CD14-positive monocyte (primary cell): ENCODE data around the gene DCP1A. TPM values are rescaled to one million over a fixed set of nuclear protein-coding genes. Genes with fewer than 3 reads are reported as not detected.
A peak's percentile ranks its signal among the peaks of the same experiment; 100 is the strongest.

Experiments used
- DNase-seq, 3 donors: peaks; one replicate each; pipeline ENCODE4 v3.0.0-alpha.2; 2011 to 2022
- H2AFZ ChIP-seq: 2 replicates; pipeline ENCODE4 v1.6.0; 2012; ENCODE audit warnings: mild to moderate bottlenecking, low read depth, low read length, inconsistent platforms; ENCODE audit not compliant: insufficient read depth, poor library complexity, severe bottlenecking
- H3K27ac ChIP-seq, 2 donors: 1 replicate in 1 of 2; 2 replicates in 1 of 2; pipeline ENCODE4 v1.5.1; 2012 to 2013; ENCODE audit warnings: low read length in 2 of 2, control low read depth in 1 of 2, inconsistent platforms in 1 of 2, low read depth in 1 of 2, mild to moderate bottlenecking in 1 of 2
- H3K27me3 ChIP-seq, 2 donors: one replicate each; pipeline versions ENCODE4 v1.6.0 to v1.6.1; 2011 to 2013; ENCODE audit warnings: low read length in 2 of 2; ENCODE audit not compliant: control insufficient read depth in 2 of 2, insufficient read depth in 2 of 2
- H3K36me3 ChIP-seq, 2 donors: replicated peaks in 1 of 2; 1 replicate in 1 of 2; 2 replicates in 1 of 2; pipeline versions ENCODE4 v1.5.1 to v1.6.1; 2012 to 2013; ENCODE audit warnings: low read length in 2 of 2, control low read depth in 1 of 2, inconsistent platforms in 1 of 2, mild to moderate bottlenecking in 1 of 2; ENCODE audit not compliant: insufficient read depth in 2 of 2, control insufficient read depth in 1 of 2
- H3K4me1 ChIP-seq, 2 donors: 1 replicate in 1 of 2; 2 replicates in 1 of 2; pipeline versions ENCODE4 v1.5.1 to v1.6.1; 2012 to 2013; ENCODE audit warnings: low read length in 2 of 2, control low read depth in 1 of 2, inconsistent platforms in 1 of 2, mild to moderate bottlenecking in 1 of 2, moderate library complexity in 1 of 2; ENCODE audit not compliant: insufficient read depth in 2 of 2, control insufficient read depth in 1 of 2
- H3K4me2 ChIP-seq: replicated peaks from 2 replicates; pipeline ENCODE3; 2012; ENCODE audit warnings: low read length, moderate library complexity, mild to moderate bottlenecking; ENCODE audit not compliant: poor library complexity, severe bottlenecking; ENCODE audit errors: extremely low read depth
- H3K4me3 ChIP-seq, 3 experiments: fragments of 200-600 bp in 1 of 3; sonication (generic) in 1 of 3; replicated peaks in 1 of 3; 1 replicate in 2 of 3; 2 replicates in 1 of 3; pipeline ENCODE4 v1.5.1; 2011 to 2013; ENCODE audit warnings: low read length in 3 of 3, mild to moderate bottlenecking in 3 of 3, control low read depth in 2 of 3, low read depth in 2 of 3, inconsistent platforms in 1 of 3, moderate library complexity in 1 of 3
- H3K79me2 ChIP-seq: 2 replicates; pipeline ENCODE4 v1.6.0; 2012; ENCODE audit warnings: mild to moderate bottlenecking, control low read depth, inconsistent platforms, low read length, moderate library complexity; ENCODE audit not compliant: insufficient read depth
- H3K9ac ChIP-seq: 2 replicates; pipeline ENCODE4 v1.6.0; 2017; ENCODE audit warnings: low read length, mild to moderate bottlenecking; ENCODE audit not compliant: insufficient read depth, poor library complexity, severe bottlenecking
- H3K9me3 ChIP-seq, 2 donors: replicated peaks in 1 of 2; 1 replicate in 1 of 2; 2 replicates in 1 of 2; pipeline versions ENCODE4 v1.5.1 to v1.6.1; 2012 to 2013; ENCODE audit warnings: low read length in 2 of 2, control low read depth in 1 of 2; ENCODE audit not compliant: control insufficient read depth in 1 of 2, insufficient read depth in 1 of 2
- H4K20me1 ChIP-seq: 2 replicates; pipeline ENCODE4 v1.6.0; 2012; ENCODE audit warnings: mild to moderate bottlenecking, low read length, control low read depth, moderate library complexity; ENCODE audit not compliant: insufficient read depth
- H3K27ac Mint-ChIP-seq, 7 donors: one replicate each; pipeline ENCODE4 v1.8.0; 2020; ENCODE audit warnings: mild to moderate bottlenecking in 7 of 7, mixed read lengths in 7 of 7, moderate library complexity in 6 of 7, inconsistent platforms in 2 of 7
- H3K27me3 Mint-ChIP-seq, 3 donors: one replicate each; pipeline ENCODE4 v1.8.0; 2021 to 2022; ENCODE audit warnings: low read depth in 3 of 3, mild to moderate bottlenecking in 3 of 3, mixed read lengths in 3 of 3, moderate library complexity in 3 of 3, inconsistent platforms in 1 of 3
- H3K36me3 Mint-ChIP-seq, 2 donors: one replicate each; pipeline ENCODE4 v1.8.0; 2020; ENCODE audit warnings: mixed read lengths in 2 of 2, inconsistent platforms in 1 of 2, mild to moderate bottlenecking in 1 of 2
- H3K4me1 Mint-ChIP-seq: one replicate; pipeline ENCODE4 v1.8.0; 2020; ENCODE audit warnings: mild to moderate bottlenecking, mixed read lengths
- H3K4me3 Mint-ChIP-seq, 2 donors: one replicate each; pipeline ENCODE4 v1.8.0; 2020; ENCODE audit warnings: mild to moderate bottlenecking in 2 of 2, mixed read lengths in 2 of 2, moderate library complexity in 1 of 2
- H3K9me3 Mint-ChIP-seq, 7 donors: one replicate each; pipeline ENCODE4 v1.8.0; 2020 to 2022; ENCODE audit warnings: mixed read lengths in 7 of 7, mild to moderate bottlenecking in 6 of 7, moderate library complexity in 6 of 7, inconsistent platforms in 2 of 7
- WGBS: methylation state at CpG from one replicate; pipeline ENCODE4 v1.1.5; 2013; ENCODE audit warnings: missing lambda C conversion rate; ENCODE audit not compliant: insufficient coverage; 5-methylcytosine and 5-hydroxymethylcytosine counted together
- intact Hi-C, 2 donors: fragments of 100-400 bp; cut with micrococcal nuclease; formaldehyde crosslinking; loops; one replicate each; pipeline versions ENCODE4 v1.15.0 to v1.15.1; 2023
- polyA plus RNA-seq, 3 donors: library from polyadenylated mRNA; depleted of rRNA in 1 of 3; unstranded in 2 of 3; stranded (reverse) in 1 of 3; fragments of 300-500 nt in 2 of 3; fragments of >200 nt in 1 of 3; fragmentation: Illumina TruSeq in 2 of 3; gene quantifications; 1 replicate in 2 of 3; 2 replicates in 1 of 3; pipeline ENCODE4 v1.2.3, GENCODE V29; 2012 to 2021
- TF ChIP-seq, protein P1 (sequence below): fragments of 200-600 bp; IDR thresholded peaks from one replicate; pipeline ENCODE4 v1.8.0; 2022; ENCODE audit warnings: antibody characterized with exemption, mild to moderate bottlenecking

Gene DCP1A
- polyA plus RNA-seq, 3 donors: 11.9 to 25.4 (median 19.3) TPM

DNA sequence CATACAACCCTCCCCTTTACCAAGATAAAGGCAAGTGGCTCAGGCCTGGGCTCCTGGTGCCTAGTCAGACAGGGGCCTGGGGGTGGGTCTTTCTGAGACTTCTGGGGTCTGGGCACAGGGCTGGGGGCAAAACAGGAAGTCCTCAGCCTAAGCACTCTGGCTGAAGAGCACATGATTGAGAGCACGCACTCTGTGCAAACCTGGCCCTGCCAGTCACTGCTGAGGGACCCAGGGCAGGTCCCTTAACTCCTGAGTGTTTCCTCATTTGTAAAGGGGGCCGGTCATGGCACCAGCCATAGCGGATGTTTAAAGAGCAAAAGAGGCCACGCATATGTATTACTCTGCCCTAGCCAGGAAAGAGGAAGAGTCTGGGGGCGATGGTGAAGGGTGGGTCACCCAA, 107.5 kb downstream of the DCP1A start:
- H3K9me3 ChIP-seq: no peaks in the 10 kb centered on the region
- no peaks in the 10 kb centered on the region for H3K27me3 ChIP-seq
- peaks cover 67 to 85% of the 10 kb centered on the region in 2 donors for H3K36me3 ChIP-seq
- H4K20me1 ChIP-seq: peaks cover 99% of the 10 kb centered on the region
- H3K9ac ChIP-seq: peak overlapping the region; percentile 18
- H3K4me2 ChIP-seq: no peak overlapping the region
- Mint-ChIP-seq H3K27ac (peak overlapping the region; percentile 74 to 99 (median 82)), H3K27me3 (no peaks in the 10 kb centered on the region), H3K9me3 (peaks cover 0 to 2% (median 0%) of the 10 kb centered on the region in 7 donors), H3K36me3 (peaks cover 56 to 91% of the 10 kb centered on the region in 2 donors), H3K4me1 (peaks cover 75% of the 10 kb centered on the region), H3K4me3 (no peak overlapping the region)
- H2AFZ ChIP-seq: no peak overlapping the region
- no peak overlapping the region for H3K4me3 ChIP-seq
- intact Hi-C loops: loop anchor here in 1 of 2 donors (5.0 kb wide), 1 partner anchor 33 kb away; no protein-coding TSS in a partner anchor
- peak overlapping the region; percentile 90 to 94 for H3K27ac ChIP-seq
- peaks cover 99% of the 10 kb centered on the region for H3K79me2 ChIP-seq
- TF ChIP-seq, protein P1, sequence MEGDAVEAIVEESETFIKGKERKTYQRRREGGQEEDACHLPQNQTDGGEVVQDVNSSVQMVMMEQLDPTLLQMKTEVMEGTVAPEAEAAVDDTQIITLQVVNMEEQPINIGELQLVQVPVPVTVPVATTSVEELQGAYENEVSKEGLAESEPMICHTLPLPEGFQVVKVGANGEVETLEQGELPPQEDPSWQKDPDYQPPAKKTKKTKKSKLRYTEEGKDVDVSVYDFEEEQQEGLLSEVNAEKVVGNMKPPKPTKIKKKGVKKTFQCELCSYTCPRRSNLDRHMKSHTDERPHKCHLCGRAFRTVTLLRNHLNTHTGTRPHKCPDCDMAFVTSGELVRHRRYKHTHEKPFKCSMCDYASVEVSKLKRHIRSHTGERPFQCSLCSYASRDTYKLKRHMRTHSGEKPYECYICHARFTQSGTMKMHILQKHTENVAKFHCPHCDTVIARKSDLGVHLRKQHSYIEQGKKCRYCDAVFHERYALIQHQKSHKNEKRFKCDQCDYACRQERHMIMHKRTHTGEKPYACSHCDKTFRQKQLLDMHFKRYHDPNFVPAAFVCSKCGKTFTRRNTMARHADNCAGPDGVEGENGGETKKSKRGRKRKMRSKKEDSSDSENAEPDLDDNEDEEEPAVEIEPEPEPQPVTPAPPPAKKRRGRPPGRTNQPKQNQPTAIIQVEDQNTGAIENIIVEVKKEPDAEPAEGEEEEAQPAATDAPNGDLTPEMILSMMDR: no peak
- WGBS: 62% methylated on average over 1 of the region's 5 CpGs
- peak in 1 of 3 donors; percentile 58 for DNase-seq
- peaks cover 72 to 82% of the 10 kb centered on the region in 2 donors for H3K4me1 ChIP-seq

DNA sequence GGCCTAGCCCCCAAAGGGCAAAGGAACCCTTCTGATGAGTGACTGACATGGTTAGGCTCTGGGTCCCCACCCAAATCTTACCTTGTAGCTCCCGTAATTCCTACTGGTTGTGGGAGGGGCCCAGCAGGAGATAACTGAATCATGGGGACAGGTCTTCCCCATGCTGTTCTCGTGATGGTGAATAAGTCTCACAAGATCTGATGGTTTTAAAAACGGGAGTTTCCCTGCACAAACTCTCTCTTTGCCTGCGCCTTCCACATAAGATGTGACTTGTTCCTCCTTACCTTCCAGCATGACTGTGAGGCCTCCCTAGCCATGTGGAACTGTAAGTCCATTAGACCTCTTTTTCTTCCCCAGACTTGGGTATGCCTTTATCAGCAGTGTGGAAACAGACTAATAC, 108.5 kb downstream of the DCP1A start:
- Histone ChIP-seq H4K20me1 (peaks cover 99% of the 10 kb centered on the region), H3K4me1 (peaks cover 72 to 76% of the 10 kb centered on the region in 2 donors), H3K36me3 (peaks cover 76 to 86% of the 10 kb centered on the region in 2 donors), H2AFZ (no peak overlapping the region), H3K9ac (no peak overlapping the region), H3K4me2 (no peak overlapping the region), H3K4me3 (no peak overlapping the region), H3K27me3 (no peaks in the 10 kb centered on the region), H3K27ac (peak overlapping the region; percentile 44 to 69), H3K9me3 (no peaks in the 10 kb centered on the region), H3K79me2 (peaks cover 99% of the 10 kb centered on the region)
- DNase-seq: peak in 1 of 3 donors; percentile 28
- Mint-ChIP-seq H3K27me3 (no peaks in the 10 kb centered on the region), H3K9me3 (peaks cover 0 to 2% (median 0%) of the 10 kb centered on the region in 7 donors), H3K4me1 (peaks cover 75% of the 10 kb centered on the region), H3K27ac (peak overlapping the region; percentile 25 to 99 (median 76)), H3K4me3 (no peak overlapping the region), H3K36me3 (peaks cover 64 to 91% of the 10 kb centered on the region in 2 donors)
- WGBS: 90% methylated on average over 2 of the region's 4 CpGs
- intact Hi-C loops: loop anchor here in 1 of 2 donors (5.0 kb wide), 1 partner anchor 33 kb away; no protein-coding TSS in a partner anchor
- TF ChIP-seq, protein P1: no peak
